GM18909 (cell line): ENCODE results near the gene DCLK1.
"Not testable (repeated sequence)": the region's sequence is repeated elsewhere in the genome, so short reads cannot be mapped to it uniquely, and the experiment has no call there.

Experiments used
- ATAC-seq: cut with Tn5 transposase; IDR thresholded peaks from one replicate; pipeline ENCODE4 v1.9.1; 2021; ENCODE audit warnings: mild to moderate bottlenecking; ENCODE audit not compliant: unreplicated experiment, poor library complexity

Gene DCLK1

DNA sequence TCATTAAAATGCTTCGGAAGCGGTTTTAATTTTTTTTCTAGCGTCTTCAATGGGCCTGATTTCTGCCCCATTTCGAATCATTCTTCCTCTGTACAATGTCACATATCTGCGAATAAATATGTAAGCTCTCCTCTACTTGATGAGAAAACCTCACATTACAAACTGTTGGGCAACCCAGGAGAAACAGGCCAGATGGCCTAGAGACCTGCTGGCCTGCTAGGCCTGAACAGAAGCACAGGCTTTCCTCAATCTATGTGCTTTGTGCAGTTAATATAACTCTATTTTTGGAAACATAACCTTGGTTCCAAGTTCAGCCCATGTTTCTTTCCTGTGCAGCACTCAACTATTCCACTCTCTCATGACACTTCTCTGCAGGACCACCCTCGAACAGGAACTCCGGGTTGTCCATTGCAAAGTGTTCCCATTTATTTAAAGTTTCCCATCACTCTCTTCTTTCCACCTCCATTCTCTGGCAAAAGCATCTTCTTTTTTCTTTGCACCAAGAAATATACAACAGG is 42.0 kb downstream of the DCLK1 start:
- no peak for ATAC-seq

DNA sequence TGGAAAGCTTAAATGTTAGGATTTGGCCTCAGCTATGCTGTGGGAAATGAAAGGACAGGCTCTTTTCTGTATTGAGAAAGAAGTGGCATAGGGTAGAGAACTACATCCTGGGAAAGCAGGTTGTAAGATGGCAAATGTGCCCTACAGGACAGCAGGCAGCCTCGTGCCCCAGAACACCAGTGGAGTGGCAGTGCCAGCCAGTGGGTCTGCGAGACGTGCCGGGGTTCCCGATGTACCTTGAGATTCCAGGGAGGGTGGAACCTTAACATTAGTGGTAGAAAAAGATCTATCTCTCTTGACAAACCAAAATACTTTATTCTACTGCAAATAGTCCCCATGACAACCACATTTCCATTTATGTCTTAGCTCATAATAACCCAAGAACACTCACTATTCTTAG is 42.7 kb downstream of the DCLK1 start:
- no peak for ATAC-seq

DNA sequence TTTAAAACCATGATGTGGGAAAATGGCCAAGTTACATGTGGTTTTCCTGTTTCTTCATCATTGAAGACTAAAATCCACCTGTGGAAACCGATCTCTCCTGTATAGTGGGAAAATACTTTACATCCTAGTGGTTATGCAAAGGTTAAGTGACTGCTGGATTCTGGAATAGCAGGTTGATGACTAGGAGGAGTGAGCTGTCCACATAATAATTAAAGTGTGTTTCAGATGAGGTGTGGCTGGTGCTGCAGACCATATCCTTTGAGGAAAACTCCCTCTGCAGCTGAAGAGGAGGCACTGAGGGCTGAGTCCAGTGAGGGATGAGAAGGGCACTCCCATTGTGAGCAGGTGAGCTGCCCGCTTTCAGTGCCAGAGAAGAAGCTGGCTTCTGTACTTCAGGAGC is 43.2 kb downstream of the DCLK1 start:
- no peak for ATAC-seq

DNA sequence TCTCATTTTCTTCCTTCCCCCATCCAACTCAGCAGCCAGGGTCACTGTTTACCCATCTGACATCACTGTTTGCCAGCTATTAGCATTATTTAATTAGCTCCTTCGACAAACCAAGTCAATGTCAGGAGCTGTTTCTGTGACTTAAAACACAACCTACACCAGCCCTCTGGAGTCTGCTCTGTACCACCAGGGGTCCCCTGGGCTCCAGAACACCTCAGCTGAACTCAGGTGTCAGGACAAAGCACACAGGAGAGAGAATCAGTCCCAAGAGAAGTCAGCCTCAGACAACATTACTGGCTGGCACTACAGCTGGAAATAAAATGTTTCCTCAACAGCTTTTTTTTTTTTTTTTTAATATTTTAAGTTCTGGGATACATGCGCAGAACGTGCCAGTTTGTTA is 45.1 kb downstream of the DCLK1 start:
- no peak for ATAC-seq

DNA sequence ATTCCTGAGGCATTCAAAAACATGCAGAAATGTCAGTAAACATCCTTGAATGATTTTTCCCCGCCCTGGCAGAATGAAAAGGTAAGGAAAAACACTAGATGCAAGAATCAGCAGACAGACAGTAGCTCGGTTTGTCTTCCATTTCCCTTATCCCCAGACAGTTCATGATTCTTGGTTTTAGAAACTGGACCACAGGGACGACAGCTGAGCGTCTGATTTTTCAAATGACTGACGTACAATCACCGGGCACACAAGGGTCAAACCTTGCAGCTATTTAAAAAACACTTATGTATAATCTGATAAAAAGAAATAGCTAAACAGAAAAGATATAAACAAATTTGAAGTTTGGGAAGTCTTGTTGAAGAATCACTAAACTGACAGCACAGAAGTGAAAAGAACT is 47.1 kb downstream of the DCLK1 start:
- no peak for ATAC-seq

DNA sequence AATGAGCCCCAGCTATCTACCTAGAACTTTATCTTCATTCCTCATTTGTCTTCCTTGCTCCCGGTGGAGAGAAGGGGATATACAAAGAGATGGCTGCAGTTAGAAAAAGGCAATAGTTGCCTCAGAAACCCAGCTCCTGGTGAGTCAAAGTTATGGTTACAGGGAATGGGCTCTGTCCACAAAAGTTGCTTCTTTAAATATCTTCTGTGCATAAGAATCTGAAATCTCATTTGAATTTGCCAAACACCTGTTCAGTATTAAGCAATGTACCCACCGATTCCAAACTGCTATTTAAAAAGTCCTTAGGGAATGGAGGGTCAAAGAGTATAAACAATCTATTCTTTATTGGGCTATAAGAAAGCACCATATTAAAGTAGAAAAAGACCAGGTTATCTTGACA is 48.4 kb downstream of the DCLK1 start:
- ATAC-seq, result no peak

DNA sequence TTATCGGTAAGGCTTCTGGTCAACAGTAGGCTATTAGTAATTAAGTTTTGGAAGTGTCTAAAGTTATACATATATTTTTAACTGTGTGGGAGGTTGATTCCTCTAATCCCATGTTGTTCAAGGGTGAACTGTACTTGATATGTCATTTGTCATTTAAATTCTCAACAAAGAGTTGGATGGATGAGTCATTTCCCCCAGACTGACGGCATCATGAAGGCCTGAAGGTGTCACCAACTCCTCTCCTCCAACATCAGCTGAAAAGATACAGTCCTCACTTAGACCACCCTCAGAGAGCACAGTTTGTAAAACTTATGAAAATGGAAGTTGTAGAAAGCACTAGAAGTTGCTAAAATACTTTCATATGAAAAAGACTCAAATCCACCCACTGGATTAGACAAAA is 48.8 kb downstream of the DCLK1 start:
- ATAC-seq, result no peak

DNA sequence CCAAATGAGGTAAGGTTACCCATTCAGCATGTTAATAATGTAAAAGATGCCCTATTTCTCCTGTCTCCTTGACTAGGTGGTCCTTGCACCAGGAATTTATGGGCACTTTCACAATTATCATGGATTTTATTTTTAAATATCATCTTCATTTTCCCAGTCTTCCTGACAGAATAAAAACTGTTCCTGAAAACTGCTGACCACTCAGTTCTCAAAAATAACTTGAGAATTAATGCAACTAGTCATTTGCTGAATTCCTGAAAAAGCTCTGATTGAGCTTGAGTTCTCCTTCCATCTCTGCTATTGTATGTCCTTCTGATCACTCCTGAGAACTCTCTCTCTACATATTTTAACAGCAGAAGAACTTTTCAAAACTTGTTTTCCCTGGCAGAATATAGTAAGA is 55.0 kb downstream of the DCLK1 start:
- no peak for ATAC-seq

DNA sequence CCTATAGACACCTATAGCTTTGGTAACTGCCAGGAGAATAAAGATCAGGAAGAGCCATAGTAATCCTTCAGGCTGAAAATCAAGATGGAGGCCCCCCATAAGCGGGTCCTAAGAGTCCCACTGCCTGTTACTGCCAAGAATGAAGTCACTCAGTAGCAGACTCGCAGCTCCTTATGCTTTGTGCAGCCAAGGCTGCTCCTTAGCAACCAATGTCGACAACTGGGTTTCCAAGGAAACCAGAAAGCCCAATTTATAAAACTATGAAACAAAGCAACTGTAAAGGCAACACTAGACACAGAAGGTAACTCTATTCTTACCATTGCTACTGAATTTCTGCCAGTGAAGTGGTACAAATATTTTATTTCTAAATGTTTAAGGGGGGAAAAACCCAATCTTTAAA is 56.5 kb downstream of the DCLK1 start:
- ATAC-seq, result no peak

DNA sequence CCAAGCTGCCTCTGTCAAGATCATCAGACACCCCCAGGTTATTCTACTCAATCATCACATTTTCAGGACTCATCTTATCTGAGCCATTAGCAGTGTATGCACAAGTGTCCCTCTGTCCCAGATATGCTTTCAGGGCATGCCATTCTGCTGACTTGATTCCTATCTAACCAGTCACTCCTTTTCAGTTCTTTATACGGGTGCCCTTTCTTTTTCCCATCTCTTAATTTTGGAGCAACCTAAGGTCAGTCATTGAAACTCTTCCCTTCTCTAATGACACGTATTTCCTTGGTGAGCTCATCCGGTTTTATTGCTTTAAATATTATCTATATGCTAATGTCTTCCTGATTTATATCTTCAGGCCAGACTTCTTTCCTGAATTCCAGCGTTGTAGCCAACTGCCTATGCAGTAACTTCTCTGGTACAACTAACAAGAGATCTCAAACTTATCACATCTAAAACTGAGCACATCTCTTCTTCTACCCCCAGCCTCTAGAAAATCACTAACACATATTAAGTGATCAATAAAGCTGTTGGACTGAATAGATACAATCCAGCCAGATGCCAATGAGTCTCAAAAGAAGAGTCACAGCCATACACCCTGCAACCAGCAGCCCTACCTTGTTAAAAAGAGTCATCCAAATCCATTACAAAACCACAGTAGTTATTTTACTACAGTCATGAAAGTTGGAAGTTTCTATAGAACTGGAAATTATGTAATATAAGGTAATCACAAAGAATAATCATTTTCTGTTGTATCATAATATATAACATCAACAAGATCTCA is 58.8 kb downstream of the DCLK1 start:
- no peak for ATAC-seq

DNA sequence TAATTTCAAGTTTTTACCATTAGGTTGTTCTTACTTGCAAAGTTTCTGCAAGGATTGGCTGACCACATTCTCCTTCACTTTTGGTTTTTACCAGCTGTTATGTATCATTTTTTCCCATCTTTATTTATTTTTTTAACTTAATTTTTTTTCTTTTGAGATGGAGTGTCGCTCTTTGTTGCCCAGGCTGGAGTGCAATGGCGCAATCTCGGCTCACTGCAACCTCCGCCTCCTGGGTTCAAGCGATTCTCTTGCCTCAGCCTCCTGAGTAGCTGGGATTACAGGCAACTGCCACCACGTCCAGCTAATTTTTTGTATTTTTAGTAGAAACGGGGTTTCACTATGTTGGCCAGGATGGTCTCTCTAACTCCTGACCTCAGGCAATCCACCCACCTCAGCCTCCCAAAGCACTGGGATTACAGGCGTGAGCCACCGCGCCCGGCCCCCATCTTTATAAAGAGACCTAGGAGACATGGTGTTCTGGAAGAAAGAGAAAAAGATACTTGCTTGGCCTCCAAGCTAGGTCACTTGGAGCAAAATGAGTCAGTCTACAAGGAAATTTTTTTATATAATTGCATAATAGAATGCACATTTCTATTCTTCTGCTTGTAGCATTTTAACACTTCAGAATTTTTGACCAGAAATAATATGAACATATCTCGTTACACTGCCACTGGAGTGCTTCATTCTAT is 60.5 kb downstream of the DCLK1 start:
- ATAC-seq, result not testable (repeated sequence)

DNA sequence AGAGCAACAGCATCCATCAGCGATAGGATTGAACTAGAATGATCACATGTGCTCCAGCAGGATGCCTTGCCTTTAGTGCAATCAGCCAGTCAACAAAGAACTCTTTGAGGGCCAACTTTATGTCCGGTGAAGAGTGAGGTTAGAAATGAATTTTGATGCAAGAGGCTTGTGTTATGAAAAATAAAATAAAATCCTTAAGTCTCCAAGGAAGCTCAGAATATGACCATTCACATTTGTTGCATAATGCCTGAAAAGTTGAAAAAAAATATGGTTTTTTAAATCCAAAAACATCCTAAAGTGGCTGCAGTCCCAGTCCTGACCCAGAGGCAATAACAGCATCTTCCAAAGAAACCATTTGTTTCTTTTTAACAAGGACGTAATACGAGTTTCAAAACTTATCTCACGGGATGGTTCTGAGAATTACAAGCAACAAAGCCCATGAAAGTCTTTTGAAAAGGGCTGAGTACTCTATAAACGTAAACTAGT is 61.3 kb downstream of the DCLK1 start:
- ATAC-seq, result no peak

DNA sequence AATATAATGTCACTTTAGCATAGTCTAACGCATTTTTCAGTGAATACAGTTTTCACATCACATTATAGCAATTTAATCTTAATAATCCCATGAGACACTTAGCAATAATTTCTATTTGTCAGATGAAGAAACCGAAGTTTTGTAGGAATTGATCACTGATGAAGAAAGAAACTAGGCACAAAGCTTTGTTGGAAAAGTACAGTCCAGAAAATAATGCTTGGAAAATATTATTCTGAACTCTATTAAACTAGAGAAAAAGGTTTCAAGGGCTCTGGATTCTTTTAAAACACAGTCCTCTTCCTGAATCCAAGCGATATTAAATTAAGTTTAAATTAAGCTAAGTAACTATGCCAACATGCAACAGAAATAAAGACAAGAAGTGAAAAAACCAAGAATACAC is 62.2 kb downstream of the DCLK1 start:
- no peak for ATAC-seq

DNA sequence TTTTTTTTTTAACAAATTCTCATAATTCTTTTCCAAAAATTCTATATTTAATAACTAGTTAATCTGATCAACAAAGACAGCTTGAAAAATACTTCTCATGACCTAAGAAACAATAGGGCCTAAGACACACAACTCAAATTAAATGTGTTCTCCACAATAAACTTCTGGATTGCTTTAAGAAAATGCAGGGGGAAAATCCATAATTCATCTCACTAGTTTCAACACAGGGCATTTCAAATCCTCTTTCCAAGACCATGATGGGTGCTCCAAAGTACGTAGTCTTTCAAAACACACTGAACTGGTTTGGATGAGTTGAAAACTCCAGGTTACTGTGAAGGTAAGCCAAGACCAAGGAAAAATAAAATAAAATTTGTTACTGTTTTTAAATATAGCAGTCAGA is 62.6 kb downstream of the DCLK1 start:
- ATAC-seq, result no peak

DNA sequence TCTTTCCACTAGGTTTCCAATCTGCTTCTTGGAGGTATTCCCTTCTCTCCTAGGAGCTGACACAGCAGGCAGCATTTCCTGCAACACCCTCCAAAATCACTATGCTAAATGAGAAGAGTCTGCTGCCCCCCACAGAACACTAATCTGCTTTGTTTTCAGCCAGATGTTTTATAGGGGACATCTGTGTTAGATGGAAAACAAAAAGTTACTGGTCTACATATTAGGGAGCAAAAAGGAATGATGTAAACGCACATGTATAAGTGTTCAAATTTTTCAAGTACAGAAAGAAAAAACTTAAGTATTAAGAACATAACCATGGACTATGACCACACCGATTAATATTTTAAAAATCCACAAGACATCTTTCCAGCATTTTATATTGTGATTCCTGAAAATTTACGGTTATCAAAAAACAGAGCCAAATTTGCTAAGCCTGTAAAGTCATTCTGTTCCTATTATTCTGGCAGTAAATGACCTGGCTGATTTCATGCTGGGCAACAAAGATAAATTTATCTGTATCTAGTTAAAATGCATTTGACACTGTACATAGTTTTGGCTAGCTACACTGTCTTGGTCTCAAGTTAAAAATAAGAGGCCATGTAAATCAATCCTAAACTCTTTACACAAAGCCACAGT is 63.3 kb downstream of the DCLK1 start:
- ATAC-seq, result no peak

DNA sequence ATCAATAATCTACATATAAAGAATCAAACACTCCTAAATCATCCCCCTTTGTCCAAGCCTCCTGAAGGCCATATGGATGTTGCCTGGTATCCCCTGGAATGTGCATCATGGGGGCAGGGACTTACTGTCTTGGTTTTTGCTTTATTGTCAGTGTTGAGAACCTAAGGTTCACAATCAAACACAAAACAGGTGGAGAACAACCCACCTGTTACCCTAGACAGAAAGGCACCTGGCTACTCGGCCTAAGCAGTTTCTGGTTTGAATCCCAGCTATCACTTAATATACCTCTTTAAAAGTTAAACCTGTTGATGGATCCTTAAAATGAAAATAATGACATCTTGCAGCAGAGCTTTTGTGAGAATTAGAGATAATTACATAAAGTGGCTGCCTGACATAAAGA is 68.9 kb downstream of the DCLK1 start:
- no peak for ATAC-seq

DNA sequence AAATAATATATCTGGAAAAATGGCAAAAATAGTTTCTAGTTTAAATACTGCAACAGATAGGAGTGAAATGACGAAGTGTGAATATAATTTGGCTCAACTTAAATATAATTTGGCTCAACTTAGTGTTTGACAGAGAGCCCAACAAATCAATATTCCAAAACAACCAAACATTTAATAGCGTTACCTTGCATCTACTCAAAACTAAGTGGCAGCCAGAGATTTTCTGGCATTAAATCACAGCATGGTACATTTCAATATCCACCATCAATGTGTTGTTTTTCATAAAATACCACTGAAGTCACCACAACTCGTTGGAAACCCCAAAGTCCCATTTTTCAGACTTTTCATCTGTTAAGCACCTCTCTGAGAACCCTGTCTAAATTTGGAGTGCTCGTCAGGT is 69.6 kb downstream of the DCLK1 start:
- ATAC-seq, result no peak

DNA sequence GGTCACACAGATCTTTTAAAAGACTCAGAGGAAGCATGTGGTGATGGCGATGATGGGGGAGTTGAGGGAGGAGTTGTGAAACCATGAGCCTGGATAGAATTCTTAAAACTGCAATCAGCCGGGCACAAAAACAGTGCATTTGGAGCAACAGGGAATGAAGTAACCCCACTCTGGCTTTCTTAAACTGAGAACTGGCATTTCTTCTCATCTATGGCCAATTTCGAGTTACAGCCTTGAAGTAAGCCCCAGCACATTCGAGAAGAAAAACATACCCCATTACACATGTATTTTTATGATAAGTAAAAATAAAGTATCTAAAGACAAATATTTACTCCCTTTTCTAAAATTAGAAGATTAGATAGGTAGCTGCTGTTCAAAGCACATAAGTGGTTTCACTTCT is 70.1 kb downstream of the DCLK1 start:
- no peak for ATAC-seq

DNA sequence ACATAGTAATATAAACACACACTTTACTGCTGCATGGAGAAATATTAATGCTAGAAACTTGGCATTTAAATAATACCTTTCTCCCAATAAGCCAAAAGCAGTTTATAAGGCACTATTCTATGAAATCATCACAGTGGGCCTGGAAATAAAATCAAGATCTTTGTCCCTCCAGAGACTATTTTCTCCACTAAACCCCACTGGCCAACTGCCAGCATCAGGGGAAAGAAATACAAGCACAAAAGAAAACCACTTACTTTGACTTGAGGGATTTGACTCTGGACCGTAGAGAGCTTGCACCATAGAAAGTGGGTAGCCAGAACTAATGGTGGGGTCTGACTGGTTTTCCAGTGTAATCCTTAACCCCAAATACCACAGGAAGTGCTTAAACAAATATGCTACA is 71.9 kb downstream of the DCLK1 start:
- ATAC-seq, result no peak

DNA sequence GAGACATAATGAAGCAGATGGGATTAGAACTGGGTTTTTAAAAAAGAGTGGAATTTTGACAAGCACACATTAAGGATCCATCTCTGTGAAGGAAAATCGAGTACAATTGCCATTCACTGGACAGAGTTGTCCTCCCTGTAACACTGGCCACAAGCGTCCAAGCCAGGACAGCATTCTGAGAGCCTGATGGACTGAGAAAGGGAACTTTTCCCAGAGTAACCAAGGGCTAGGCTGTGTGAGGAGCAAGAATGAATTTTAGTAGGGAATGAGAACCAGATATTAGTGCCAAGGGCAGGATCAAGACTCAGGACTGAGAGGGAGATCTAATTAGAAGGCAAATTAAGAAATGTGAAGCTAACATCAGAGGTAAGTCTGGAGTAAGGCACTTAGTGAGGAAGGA is 73.1 kb downstream of the DCLK1 start:
- ATAC-seq, result no peak

DNA sequence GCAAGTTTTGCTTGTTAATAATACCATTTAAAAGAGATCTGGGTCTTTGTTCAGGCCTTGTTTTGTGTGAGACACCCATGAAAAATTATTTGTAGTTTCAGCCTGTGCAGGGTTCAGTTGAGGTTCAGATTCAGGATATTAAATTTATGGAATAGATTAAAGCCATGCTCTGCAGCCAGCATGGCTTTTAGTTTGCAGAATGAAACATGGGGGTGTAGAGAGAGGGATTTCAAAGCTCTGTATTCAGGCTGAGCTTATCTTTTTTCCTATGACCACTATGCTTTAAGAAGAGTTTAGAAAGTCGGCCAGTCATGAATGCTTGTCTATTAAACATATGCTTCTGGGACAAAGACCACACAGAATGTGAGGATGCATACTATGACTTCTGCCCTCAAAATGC is 73.6 kb downstream of the DCLK1 start:
- ATAC-seq, result no peak
